A549 (cell line): ENCODE results near the gene SYNPR. TPM values are rescaled to one million over a fixed set of nuclear protein-coding genes. Genes with fewer than 3 reads are reported as not detected.

ENCODE experiments used
- ATAC-seq, 2 experiments: fragments of 200-7000 bp in 1 of 2; fragments of >200 bp in 1 of 2; cut with Nextera tagmentation in 1 of 2; cut with Tn5 transposase in 1 of 2; 3 replicates each; pipeline versions ENCODE4 v1.8.0 to v1.9.1; 2018 to 2020; ENCODE audit warnings: mild to moderate bottlenecking in 1 of 2, moderate library complexity in 1 of 2
- CTCF ChIA-PET: fragments of 300-600 bp; sonication (Branson Sonifier 250); formaldehyde crosslinking; extraction: SDS; loops from one replicate; lab custom pipeline; 2021; ENCODE audit warnings: antibody characterized with exemption, inconsistent platforms; lab: Yijun Ruan, JAX
- POLR2A ChIA-PET: fragments of 350-600 bp; formaldehyde crosslinking; extraction: SDS; loops from one replicate; lab custom pipeline; 2021; ENCODE audit warnings: antibody characterized with exemption, inconsistent platforms; lab: Yijun Ruan, JAX
- DNase-seq, 2 experiments: peaks; one replicate each; pipeline versions ENCODE4 v3.0.0 to v3.0.0-alpha.2; 2011 to 2016; ENCODE audit warnings: low read depth in 1 of 2, low spot score in 1 of 2
- FAIRE-seq: peaks from 2 replicates; lab custom pipeline; 2011; peaks lifted over from hg19 to GRCh38; lab: Jason Lieb, UNC
- H3K27ac ChIP-seq, 2 experiments: fragments of >200 bp; sonication (Bioruptor Twin); formaldehyde crosslinking; 3 replicates each; pipeline ENCODE4 v1.5.1; 2016 to 2017
- H3K4me1 ChIP-seq: fragments of >200 bp; sonication (Bioruptor Twin); formaldehyde crosslinking; 3 replicates; pipeline ENCODE4 v1.6.1; 2016
- H3K4me2 ChIP-seq: fragments of >200 bp; sonication (Bioruptor Twin); formaldehyde crosslinking; 3 replicates; pipeline ENCODE4 v1.6.1; 2016
- H3K4me3 ChIP-seq: fragments of >200 bp; sonication (Bioruptor Twin); formaldehyde crosslinking; 3 replicates; pipeline ENCODE4 v1.5.1; 2016
- H3K9me3 ChIP-seq: fragments of >200 bp; sonication (Bioruptor Twin); formaldehyde crosslinking; 3 replicates; pipeline ENCODE4 v1.6.1; 2016
- CBX2 ChIP-seq: fragments of 200-600 bp; sonication (generic); IDR thresholded peaks from 2 replicates; pipeline ENCODE4 v1.6.1; 2016; ENCODE audit warnings: low read depth, mild to moderate bottlenecking, borderline replicate concordance
- CEBPB ChIP-seq, 2 experiments: fragments of >200 bp in 1 of 2; sonication (Bioruptor Twin) in 1 of 2; formaldehyde crosslinking in 1 of 2; IDR thresholded peaks; 2 replicates each; pipeline ENCODE4 v1.6.1; 2012 to 2016
- CHD2 ChIP-seq: fragments of 150-350 bp; IDR thresholded peaks from 2 replicates; pipeline ENCODE4 v1.6.1; 2014; ENCODE audit warnings: low read length; ENCODE audit not compliant: partially characterized antibody
- EHF ChIP-seq: fragments of 250-450 bp; sonication (Bioruptor Pico); IDR thresholded peaks from 2 replicates; pipeline ENCODE4 v1.5.0; 2020; ENCODE audit warnings: mild to moderate bottlenecking
- EHMT2 ChIP-seq: fragments of 200-600 bp; sonication (generic); IDR thresholded peaks from 2 replicates; pipeline ENCODE4 v1.6.1; 2016; ENCODE audit warnings: antibody characterized with exemption, low read depth, mild to moderate bottlenecking, moderate library complexity
- FOSB ChIP-seq: fragments of 250-450 bp; sonication (Bioruptor Pico); IDR thresholded peaks from 2 replicates; pipeline ENCODE4 v1.5.0; 2020; ENCODE audit warnings: mild to moderate bottlenecking, moderate library complexity
- FOXS1 ChIP-seq: fragments of 250-450 bp; sonication (Bioruptor Pico); IDR thresholded peaks from 2 replicates; pipeline ENCODE4 v1.5.0; 2020; ENCODE audit warnings: mild to moderate bottlenecking, moderate library complexity
- HMGXB4 ChIP-seq: fragments of 250-450 bp; sonication (Bioruptor Pico); IDR thresholded peaks from 2 replicates; pipeline ENCODE4 v1.5.0; 2021; ENCODE audit warnings: mild to moderate bottlenecking, moderate library complexity, borderline replicate concordance
- HOXB13 ChIP-seq: fragments of 250-450 bp; sonication (Bioruptor Pico); IDR thresholded peaks from 2 replicates; pipeline ENCODE4 v1.5.0; 2020; ENCODE audit warnings: low read depth, mild to moderate bottlenecking, moderate library complexity
- HOXB5 ChIP-seq: fragments of 250-450 bp; sonication (Bioruptor Pico); IDR thresholded peaks from 2 replicates; pipeline ENCODE4 v1.5.0; 2020; ENCODE audit warnings: mild to moderate bottlenecking, moderate library complexity
- JUN ChIP-seq, 2 experiments: fragments of >200 bp; sonication (Bioruptor Twin); formaldehyde crosslinking; IDR thresholded peaks; 2 replicates in 1 of 2; 3 replicates in 1 of 2; pipeline ENCODE4 v1.6.1; 2016 to 2017
- JUNB ChIP-seq: fragments of >200 bp; sonication (Bioruptor Twin); formaldehyde crosslinking; IDR thresholded peaks from 2 replicates; pipeline ENCODE4 v1.6.1; 2016
- KDM5A ChIP-seq: fragments of 200-600 bp; sonication (generic); IDR thresholded peaks from 2 replicates; pipeline ENCODE4 v1.6.1; 2016; ENCODE audit warnings: antibody characterized with exemption, mild to moderate bottlenecking
- NFE2L2 ChIP-seq: fragments of 150-350 bp; conservative IDR thresholded peaks from 2 replicates; pipeline ENCODE4 v1.6.1; 2014; ENCODE audit warnings: low read length
- PHF8 ChIP-seq: fragments of 200-600 bp; sonication (generic); IDR thresholded peaks from 2 replicates; pipeline ENCODE4 v1.6.1; 2016; ENCODE audit warnings: low read depth, mild to moderate bottlenecking, antibody characterized with exemption, moderate library complexity, borderline replicate concordance
- RCOR1 ChIP-seq: fragments of 150-350 bp; IDR thresholded peaks from 2 replicates; pipeline ENCODE4 v1.6.1; 2014; ENCODE audit warnings: antibody characterized with exemption, low read length, low read depth
- RNF2 ChIP-seq: fragments of 200-600 bp; sonication (generic); IDR thresholded peaks from 2 replicates; pipeline ENCODE4 v1.6.1; 2016; ENCODE audit warnings: low read depth, mild to moderate bottlenecking, antibody characterized with exemption, moderate library complexity, borderline replicate concordance
- SREBF2 ChIP-seq: fragments of 450-650 bp; IDR thresholded peaks from 2 replicates; pipeline ENCODE4 v1.6.1; 2014; ENCODE audit warnings: mild to moderate bottlenecking, moderate library complexity
- TFCP2L1 ChIP-seq: fragments of 250-450 bp; sonication (Bioruptor Pico); IDR thresholded peaks from 2 replicates; pipeline ENCODE4 v1.5.0; 2021; ENCODE audit warnings: mild to moderate bottlenecking
- TP53 ChIP-seq: fragments of 250-450 bp; sonication (Bioruptor Pico); IDR thresholded peaks from 2 replicates; pipeline ENCODE4 v1.5.0; 2021; ENCODE audit warnings: mild to moderate bottlenecking, moderate library complexity
- USF2 ChIP-seq: fragments of 450-650 bp; IDR thresholded peaks from 2 replicates; pipeline ENCODE4 v1.6.1; 2014; ENCODE audit warnings: antibody characterized with exemption
- ZC3H11A ChIP-seq: fragments of 450-650 bp; IDR thresholded peaks from 2 replicates; pipeline ENCODE4 v1.6.1; 2014; ENCODE audit warnings: antibody characterized with exemption, mild to moderate bottlenecking
- ZFP36 ChIP-seq: fragments of 450-650 bp; IDR thresholded peaks from 2 replicates; pipeline ENCODE4 v1.6.1; 2014; ENCODE audit warnings: borderline replicate concordance; ENCODE audit not compliant: partially characterized antibody
- WGBS: methylation state at CpG from one replicate; pipeline ENCODE4 v1.1.6; 2017; ENCODE audit errors: missing lambda C conversion rate; 5-methylcytosine and 5-hydroxymethylcytosine counted together
- polyA plus RNA-seq, 4 experiments: library from polyadenylated mRNA; depleted of rRNA in 3 of 4; stranded (reverse); fragments of >200 nt; fragmentation: RNase III in 1 of 4; extraction: RNeasy Plus Mini Kit Qiagen cat#74134 plus additional on column Dnase treatment in 1 of 4; gene quantifications; 2 replicates in 3 of 4; 3 replicates in 1 of 4; pipeline ENCODE4 v1.2.3, GENCODE V29; 2011 to 2017
- TF ChIP-seq, protein P1 (sequence below): fragments of 250-450 bp; sonication (Bioruptor Pico); IDR thresholded peaks from 2 replicates; pipeline ENCODE4 v1.5.0; 2020; ENCODE audit warnings: low read depth, mild to moderate bottlenecking, moderate library complexity
- TF ChIP-seq, protein P2 (sequence below): fragments of >200 bp; sonication (Bioruptor Twin); formaldehyde crosslinking; IDR thresholded peaks from 2 replicates; pipeline ENCODE4 v1.6.1; 2016
- TF ChIP-seq, protein P3 (sequence below): IDR thresholded peaks from 2 replicates; pipeline ENCODE4 v1.6.1; 2012

Gene SYNPR
- polyA plus RNA-seq, 2 of the 4 experiments (the other 2 are of a cell fraction): not detected

- POLR2A ChIA-PET: no interaction called here
- no peaks in the 10 kb centered on the region for H3K9me3 ChIP-seq
- no peak overlapping the region for H3K27ac ChIP-seq
- H3K4me1 ChIP-seq: no peaks in the 10 kb centered on the region
- CTCF ChIA-PET: no interaction called here
- H3K4me3 ChIP-seq: no peak overlapping the region
- TF ChIP-seq CHD2 (no peak), ZFP36 (no peak), PHF8 (no peak), FOXS1 (CRISPR knock-in tag) (no peak), FOSB (CRISPR knock-in tag) (no peak), CBX2 (no peak), NFE2L2 (no peak), EHMT2 (no peak), TP53 (no peak), HOXB5 (CRISPR knock-in tag) (no peak), JUN (IDR thresholded peaks at IDR 0.05) (no peak), RCOR1 (no peak), SREBF2 (no peak)
- TF ChIP-seq, protein P1, sequence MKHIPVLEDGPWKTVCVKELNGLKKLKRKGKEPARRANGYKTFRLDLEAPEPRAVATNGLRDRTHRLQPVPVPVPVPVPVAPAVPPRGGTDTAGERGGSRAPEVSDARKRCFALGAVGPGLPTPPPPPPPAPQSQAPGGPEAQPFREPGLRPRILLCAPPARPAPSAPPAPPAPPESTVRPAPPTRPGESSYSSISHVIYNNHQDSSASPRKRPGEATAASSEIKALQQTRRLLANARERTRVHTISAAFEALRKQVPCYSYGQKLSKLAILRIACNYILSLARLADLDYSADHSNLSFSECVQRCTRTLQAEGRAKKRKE (CRISPR knock-in tag): no peak
- TF ChIP-seq, protein P2, sequence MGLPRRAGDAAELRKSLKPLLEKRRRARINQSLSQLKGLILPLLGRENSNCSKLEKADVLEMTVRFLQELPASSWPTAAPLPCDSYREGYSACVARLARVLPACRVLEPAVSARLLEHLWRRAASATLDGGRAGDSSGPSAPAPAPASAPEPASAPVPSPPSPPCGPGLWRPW: no peak
- TF ChIP-seq, protein P3, sequence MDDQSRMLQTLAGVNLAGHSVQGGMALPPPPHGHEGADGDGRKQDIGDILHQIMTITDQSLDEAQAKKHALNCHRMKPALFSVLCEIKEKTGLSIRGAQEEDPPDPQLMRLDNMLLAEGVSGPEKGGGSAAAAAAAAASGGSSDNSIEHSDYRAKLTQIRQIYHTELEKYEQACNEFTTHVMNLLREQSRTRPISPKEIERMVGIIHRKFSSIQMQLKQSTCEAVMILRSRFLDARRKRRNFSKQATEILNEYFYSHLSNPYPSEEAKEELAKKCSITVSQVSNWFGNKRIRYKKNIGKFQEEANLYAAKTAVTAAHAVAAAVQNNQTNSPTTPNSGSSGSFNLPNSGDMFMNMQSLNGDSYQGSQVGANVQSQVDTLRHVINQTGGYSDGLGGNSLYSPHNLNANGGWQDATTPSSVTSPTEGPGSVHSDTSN: no peak
- 3% methylated on average over 6 of the region's 6 CpGs for WGBS
- H3K4me2 ChIP-seq: no peak overlapping the region
- FAIRE-seq (no peak), ATAC-seq (no peak), DNase-seq (no peak)
Observed at GRCh38 chr3:63481627-63482026, 203.5 kb downstream of the SYNPR start.

DNA sequence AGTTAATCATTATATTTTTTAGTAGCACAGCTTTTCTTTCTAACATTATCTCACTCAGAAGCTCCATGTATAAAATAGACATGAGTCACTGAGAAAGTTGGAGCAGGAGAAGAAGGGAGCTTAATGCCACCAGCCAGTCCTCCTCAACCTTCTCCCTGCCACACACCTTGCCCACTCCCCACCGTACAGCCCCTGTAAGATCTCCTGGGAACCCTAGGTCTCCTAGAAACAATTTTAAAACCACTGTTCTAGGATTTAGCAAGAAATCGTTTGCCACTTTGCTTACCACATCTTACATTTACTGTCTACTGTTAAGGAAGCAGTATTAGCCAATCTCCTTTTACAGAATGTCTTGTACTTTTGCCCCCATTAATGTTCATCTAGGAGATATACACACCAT, 204.2 kb downstream of the SYNPR start:
- 19% methylated on average over 2 of the region's 2 CpGs for WGBS
- ChIA-PET CTCF (no interaction called here), POLR2A (no interaction called here)
- FAIRE-seq: no peak
- Histone ChIP-seq H3K27ac (no peak overlapping the region), H3K9me3 (no peaks in the 10 kb centered on the region), H3K4me3 (no peak overlapping the region), H3K4me1 (no peaks in the 10 kb centered on the region), H3K4me2 (no peak overlapping the region)
- DNase-seq: no peak
- no peak for ATAC-seq
- TF ChIP-seq KDM5A: no peak
- no peak for TF ChIP-seq JUNB
- no peak for TF ChIP-seq CEBPB (IDR thresholded peaks at IDR 0.05)
- no peak for TF ChIP-seq CHD2
- TF ChIP-seq SREBF2: no peak
- TF ChIP-seq TFCP2L1 (CRISPR knock-in tag): no peak
- no peak for TF ChIP-seq FOSB (CRISPR knock-in tag)
- TF ChIP-seq USF2: no peak
- TF ChIP-seq HMGXB4: no peak
- no peak for TF ChIP-seq EHF
- TF ChIP-seq RNF2: no peak
- no peak for TF ChIP-seq HOXB13 (CRISPR knock-in tag)
- no peak for TF ChIP-seq ZC3H11A
